HG03103 (cell line): ENCODE data around the gene HAP1.
"Not testable (repeated sequence)": the region's sequence is repeated elsewhere in the genome, so short reads cannot be mapped to it uniquely, and the experiment has no call there.

Experiments
- ATAC-seq: cut with Tn5 transposase; IDR thresholded peaks from one replicate; pipeline ENCODE4 v1.9.1; 2021; ENCODE audit warnings: low read depth; ENCODE audit not compliant: unreplicated experiment

The HAP1 gene

GRCh38 chr17:41725134-41725533 lies 9.3 kb downstream of the HAP1 start:
- no peak for ATAC-seq

GRCh38 chr17:41724476-41725050 lies 9.9 kb downstream of the HAP1 start:
- no peak for ATAC-seq

GRCh38 chr17:41723801-41724475 lies 10.5 kb downstream of the HAP1 start:
- ATAC-seq, result no peak

GRCh38 chr17:41722231-41722630 lies 12.2 kb downstream of the HAP1 start:
- ATAC-seq, result no peak

- no peak for ATAC-seq
These were observed 16.2 kb downstream of the HAP1 start for GRCh38 chr17:41718287-41718645.

GRCh38 chr17:41717408-41718286 lies 16.8 kb downstream of the HAP1 start:
- ATAC-seq, result no peak

- no peak for ATAC-seq
These were observed 22.6 kb downstream of the HAP1 start, which contains the start of gene GAST for GRCh38 chr17:41711669-41712400. Gene GAST (plus strand): TSS chr17:41712331. CDS start chr17:41715437, 3,106 bp downstream.

- ATAC-seq, result no peak
These were observed 23.9 kb downstream of the HAP1 start for GRCh38 chr17:41710472-41711090.

GRCh38 chr17:41707803-41708669 lies 26.4 kb downstream of the HAP1 start:
- no peak for ATAC-seq

GRCh38 chr17:41705271-41705991 lies 29.0 kb downstream of the HAP1 start:
- no peak for ATAC-seq

- no peak for ATAC-seq
These were observed 31.7 kb downstream of the HAP1 start for GRCh38 chr17:41702712-41703111.

- ATAC-seq, result not testable (repeated sequence)
These were observed 33.6 kb downstream of the HAP1 start for GRCh38 chr17:41700843-41701242.

- no peak for ATAC-seq
These were observed 37.1 kb downstream of the HAP1 start for GRCh38 chr17:41697122-41697962.

- no peak for ATAC-seq
These were observed 38.3 kb downstream of the HAP1 start for GRCh38 chr17:41695954-41696757.

- ATAC-seq, result no peak
These were observed 39.2 kb downstream of the HAP1 start for GRCh38 chr17:41695134-41695661.

- no peak for ATAC-seq
These were observed 41.5 kb downstream of the HAP1 start for GRCh38 chr17:41692722-41693521.
